ENCODE data around the gene MUS81. TPM values are rescaled to one million over a fixed set of nuclear protein-coding genes. Genes with fewer than 3 reads are reported as not detected.

Gene MUS81
- total RNA-seq, 2 donors from 2014 or later, result 23.4 to 26.3 TPM

- no peak for DNase-seq (ENCODE audit: low spot score)
- no peak for TF ChIP-seq CTCF (IDR thresholded peaks at IDR 0.05)
- peak overlapping the region; percentile 64 to 98 for H3K4me3 ChIP-seq
- H3K27ac ChIP-seq, result peak overlapping the region; percentile 96
- peaks cover 0 to 50% of the 10 kb centered on the region in 2 donors for H3K4me1 ChIP-seq
- no peaks in the 10 kb centered on the region for H3K27me3 ChIP-seq
- H3K9me3 ChIP-seq, result no peaks in the 10 kb centered on the region
- peaks cover 52% of the 10 kb centered on the region for H3K36me3 ChIP-seq
Measured at GRCh38 chr11:65861533-65862183, 1.4 kb downstream of the MUS81 start.

- Histone ChIP-seq H3K4me1 (peaks cover 0 to 47% of the 10 kb centered on the region in 2 donors), H3K36me3 (peaks cover 58% of the 10 kb centered on the region), H3K9me3 (no peaks in the 10 kb centered on the region)
Measured at GRCh38 chr11:65862191-65862735, 2.0 kb downstream of the MUS81 start.

GRCh38 chr11:65862941-65863888 is 3.0 kb downstream of the MUS81 start:
- Histone ChIP-seq H3K4me3 (no peak overlapping the region), H3K9me3 (no peaks in the 10 kb centered on the region), H3K4me1 (peaks cover 0 to 47% of the 10 kb centered on the region in 2 donors), H3K36me3 (peaks cover 67% of the 10 kb centered on the region), H3K27me3 (no peaks in the 10 kb centered on the region), H3K27ac (no peak overlapping the region)
- DNase-seq (ENCODE audit: low spot score), result no peak
- no peak for TF ChIP-seq CTCF (IDR thresholded peaks at IDR 0.05)

More at GRCh38 chr11:65862191-65862735, 2.0 kb downstream of the MUS81 start:
- DNase-seq (ENCODE audit: low spot score), result no peak
- Histone ChIP-seq H3K27me3 (no peaks in the 10 kb centered on the region), H3K27ac (no peak overlapping the region), H3K4me3 (no peak overlapping the region)
- TF ChIP-seq CTCF (IDR thresholded peaks at IDR 0.05), result no peak

GRCh38 chr11:65863889-65864705 is 3.9 kb downstream of the MUS81 start:
- Histone ChIP-seq H3K27ac (no peak overlapping the region), H3K4me1 (peaks cover 0 to 39% of the 10 kb centered on the region in 2 donors), H3K4me3 (no peak overlapping the region), H3K9me3 (no peaks in the 10 kb centered on the region), H3K36me3 (peaks cover 70% of the 10 kb centered on the region), H3K27me3 (no peaks in the 10 kb centered on the region)
- DNase-seq (ENCODE audit: low spot score), result no peak
- TF ChIP-seq CTCF (IDR thresholded peaks at IDR 0.05), result no peak

DNA sequence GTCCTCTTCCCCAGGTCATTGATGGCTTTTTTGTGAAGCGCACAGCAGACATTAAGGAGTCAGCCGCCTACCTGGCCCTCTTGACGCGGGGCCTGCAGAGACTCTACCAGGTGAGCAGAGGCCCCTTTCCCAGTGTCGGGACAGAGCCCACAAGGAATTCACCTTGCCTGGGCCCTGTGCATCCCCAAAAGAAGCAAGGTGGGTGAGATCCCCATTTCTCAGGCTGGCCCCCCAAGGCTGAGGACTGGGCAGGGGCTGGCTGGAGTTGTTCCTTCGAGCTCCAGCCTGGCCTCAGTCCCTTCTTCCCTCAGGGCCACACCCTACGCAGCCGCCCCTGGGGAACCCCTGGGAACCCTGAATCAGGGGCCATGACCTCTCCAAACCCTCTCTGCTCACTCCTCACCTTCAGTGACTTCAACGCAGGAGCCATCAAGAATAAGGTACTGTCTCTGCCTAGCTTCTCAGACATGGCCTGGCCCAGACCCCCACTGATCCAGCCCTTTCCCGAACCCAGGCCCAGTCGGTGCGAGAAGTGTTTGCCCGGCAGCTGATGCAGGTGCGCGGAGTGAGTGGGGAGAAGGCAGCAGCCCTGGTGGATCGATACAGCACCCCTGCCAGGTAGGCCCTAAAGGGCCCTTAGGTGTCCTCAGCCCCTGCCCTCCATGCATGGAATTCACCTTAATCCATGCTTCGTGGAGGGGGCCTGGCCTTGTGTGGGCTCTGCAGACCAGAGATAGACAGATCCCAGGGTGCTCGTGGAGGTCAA is 4.7 kb downstream of the MUS81 start:
- Histone ChIP-seq H3K36me3 (peaks cover 77% of the 10 kb centered on the region), H3K27me3 (no peaks in the 10 kb centered on the region), H3K9me3 (no peaks in the 10 kb centered on the region), H3K27ac (no peak overlapping the region), H3K4me3 (no peak overlapping the region), H3K4me1 (peaks cover 0 to 35% of the 10 kb centered on the region in 2 donors)
- TF ChIP-seq CTCF (IDR thresholded peaks at IDR 0.05), result no peak
- DNase-seq (ENCODE audit: low spot score), result no peak
